Astrocyte (in vitro differentiated cells and primary cell): Measurements from ENCODE around the gene ALDH1A2.

Source experiments
- CTCF ChIP-seq: IDR thresholded peaks from 2 replicates; pipeline ENCODE4 v1.5.1; 2011; ENCODE audit warnings: low read depth, mild to moderate bottlenecking, inconsistent platforms, low read length, moderate library complexity; ENCODE audit not compliant: insufficient read depth
- EZH2 ChIP-seq: IDR thresholded peaks from 2 replicates; pipeline ENCODE4 v1.6.1; 2012; ENCODE audit warnings: mild to moderate bottlenecking, low read length, inconsistent platforms; ENCODE audit not compliant: insufficient read depth

GRCh38 chr15:57917998-57918397, 147.5 kb downstream of the ALDH1A2 start:
- TF ChIP-seq CTCF (no peak), EZH2 (no peak)
